Stimulated activated naive B cell treated with anti-CD40 and anti-IgM and Interleukin-4, amounts not matched to agents 10 μg/mL and 1 μg/mL and 100 μg/mL, for 72 hours (primary cell): ENCODE data around the gene CHPF.

Source experiments
- ATAC-seq, 2 donors: fragments of 150-1000 bp; cut with Tn5 transposase; replicated peaks; 2 replicates each; pipeline ENCODE4 v1.10.0; 2021; ENCODE audit warnings: moderate library complexity in 1 of 2
- DNase-seq: peaks from one replicate; pipeline ENCODE4 v3.0.0; 2021
- H3K27ac Mint-ChIP-seq: one replicate; pipeline ENCODE4 v1.8.0; 2022; ENCODE audit warnings: mild to moderate bottlenecking, mixed read lengths
- H3K27me3 Mint-ChIP-seq, 2 donors: one replicate each; pipeline ENCODE4 v1.8.0; 2022; ENCODE audit warnings: mixed read lengths in 2 of 2
- H3K36me3 Mint-ChIP-seq, 2 donors: one replicate each; pipeline ENCODE4 v1.8.0; 2022; ENCODE audit warnings: mixed read lengths in 2 of 2, mild to moderate bottlenecking in 1 of 2
- H3K4me1 Mint-ChIP-seq, 2 donors: one replicate each; pipeline ENCODE4 v1.8.0; 2022; ENCODE audit warnings: mixed read lengths in 2 of 2, mild to moderate bottlenecking in 1 of 2
- H3K4me3 Mint-ChIP-seq, 2 donors: one replicate each; pipeline ENCODE4 v1.8.0; 2022; ENCODE audit warnings: mild to moderate bottlenecking in 2 of 2, mixed read lengths in 2 of 2, moderate library complexity in 1 of 2
- H3K9me3 Mint-ChIP-seq, 2 donors: one replicate each; pipeline ENCODE4 v1.8.0; 2022; ENCODE audit warnings: mixed read lengths in 2 of 2, mild to moderate bottlenecking in 1 of 2

Gene CHPF

DNA sequence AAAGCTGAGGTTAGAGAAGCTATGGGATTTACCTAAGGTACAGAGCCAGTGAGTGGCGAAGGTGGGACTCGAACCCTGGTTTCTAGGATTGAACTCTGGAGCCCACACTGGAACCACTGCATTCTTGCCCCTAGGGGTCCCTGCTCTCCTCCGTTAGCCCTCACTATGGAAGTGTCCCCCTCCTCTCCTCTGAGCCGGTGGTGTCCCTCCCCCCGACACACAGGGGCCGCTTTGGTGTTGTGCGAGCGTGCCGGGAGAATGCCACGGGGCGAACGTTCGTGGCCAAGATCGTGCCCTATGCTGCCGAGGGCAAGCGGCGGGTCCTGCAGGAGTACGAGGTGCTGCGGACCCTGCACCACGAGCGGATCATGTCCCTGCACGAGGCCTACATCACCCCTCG, 53.4 kb downstream of the CHPF start:
- Mint-ChIP-seq H3K27ac (no peak overlapping the region), H3K4me3 (no peak overlapping the region), H3K27me3 (peaks cover 82 to 90% of the 10 kb centered on the region in 2 donors), H3K9me3 (no peaks in the 10 kb centered on the region), H3K36me3 (no peaks in the 10 kb centered on the region), H3K4me1 (peaks cover under 1 to 3% of the 10 kb centered on the region in 2 donors)
- ATAC-seq = no peak
- no peak for DNase-seq

DNA sequence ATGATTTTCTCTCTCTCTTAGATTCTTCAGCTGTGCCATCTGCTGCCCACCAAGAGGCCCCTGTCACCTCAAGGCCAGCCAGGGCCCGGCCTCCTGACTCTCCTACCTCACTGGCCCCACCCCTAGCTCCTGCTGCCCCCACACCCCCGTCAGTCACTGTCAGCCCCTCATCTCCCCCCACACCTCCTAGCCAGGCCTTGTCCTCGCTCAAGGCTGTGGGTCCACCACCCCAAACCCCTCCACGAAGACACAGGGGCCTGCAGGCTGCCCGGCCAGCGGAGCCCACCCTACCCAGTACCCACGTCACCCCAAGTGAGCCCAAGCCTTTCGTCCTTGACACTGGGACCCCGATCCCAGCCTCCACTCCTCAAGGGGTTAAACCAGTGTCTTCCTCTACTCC, 54.3 kb downstream of the CHPF start:
- Mint-ChIP-seq H3K4me1 (peaks cover under 1 to 3% of the 10 kb centered on the region in 2 donors), H3K9me3 (no peaks in the 10 kb centered on the region), H3K27me3 (peaks cover 79 to 91% of the 10 kb centered on the region in 2 donors), H3K36me3 (no peaks in the 10 kb centered on the region), H3K4me3 (no peak overlapping the region), H3K27ac (no peak overlapping the region)
- DNase-seq (no peak), ATAC-seq (no peak)
